GM12801 (cell line): ENCODE data around the gene MPEG1.

Source experiments
- TF ChIP-seq, protein P1 (sequence below): IDR thresholded peaks from one replicate; pipeline ENCODE4 v1.5.1; 2011; ENCODE audit warnings: control low read depth; ENCODE audit not compliant: insufficient read length; ENCODE audit errors: extremely low read depth

The MPEG1 gene

DNA sequence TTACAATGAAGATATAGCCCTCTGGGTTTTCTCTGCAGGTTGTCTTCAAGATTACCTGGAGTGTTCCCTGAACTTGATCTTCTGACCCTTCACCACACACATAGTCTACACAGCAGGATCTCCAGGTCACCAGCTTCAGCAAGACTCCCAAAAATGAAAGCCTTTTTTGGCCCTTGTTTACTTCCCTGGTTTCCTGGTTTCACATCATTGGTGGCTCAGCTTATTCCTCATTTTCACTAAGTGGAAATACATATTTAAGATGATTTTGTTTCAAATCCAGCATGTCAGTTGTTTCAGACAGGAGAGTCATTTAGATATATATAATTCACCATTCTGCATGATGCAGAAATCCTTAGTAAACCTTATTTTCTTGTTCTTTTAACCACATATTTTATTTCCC is 41.6 kb upstream of the MPEG1 start:
- TF ChIP-seq, protein P1, sequence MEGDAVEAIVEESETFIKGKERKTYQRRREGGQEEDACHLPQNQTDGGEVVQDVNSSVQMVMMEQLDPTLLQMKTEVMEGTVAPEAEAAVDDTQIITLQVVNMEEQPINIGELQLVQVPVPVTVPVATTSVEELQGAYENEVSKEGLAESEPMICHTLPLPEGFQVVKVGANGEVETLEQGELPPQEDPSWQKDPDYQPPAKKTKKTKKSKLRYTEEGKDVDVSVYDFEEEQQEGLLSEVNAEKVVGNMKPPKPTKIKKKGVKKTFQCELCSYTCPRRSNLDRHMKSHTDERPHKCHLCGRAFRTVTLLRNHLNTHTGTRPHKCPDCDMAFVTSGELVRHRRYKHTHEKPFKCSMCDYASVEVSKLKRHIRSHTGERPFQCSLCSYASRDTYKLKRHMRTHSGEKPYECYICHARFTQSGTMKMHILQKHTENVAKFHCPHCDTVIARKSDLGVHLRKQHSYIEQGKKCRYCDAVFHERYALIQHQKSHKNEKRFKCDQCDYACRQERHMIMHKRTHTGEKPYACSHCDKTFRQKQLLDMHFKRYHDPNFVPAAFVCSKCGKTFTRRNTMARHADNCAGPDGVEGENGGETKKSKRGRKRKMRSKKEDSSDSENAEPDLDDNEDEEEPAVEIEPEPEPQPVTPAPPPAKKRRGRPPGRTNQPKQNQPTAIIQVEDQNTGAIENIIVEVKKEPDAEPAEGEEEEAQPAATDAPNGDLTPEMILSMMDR: no peak

DNA sequence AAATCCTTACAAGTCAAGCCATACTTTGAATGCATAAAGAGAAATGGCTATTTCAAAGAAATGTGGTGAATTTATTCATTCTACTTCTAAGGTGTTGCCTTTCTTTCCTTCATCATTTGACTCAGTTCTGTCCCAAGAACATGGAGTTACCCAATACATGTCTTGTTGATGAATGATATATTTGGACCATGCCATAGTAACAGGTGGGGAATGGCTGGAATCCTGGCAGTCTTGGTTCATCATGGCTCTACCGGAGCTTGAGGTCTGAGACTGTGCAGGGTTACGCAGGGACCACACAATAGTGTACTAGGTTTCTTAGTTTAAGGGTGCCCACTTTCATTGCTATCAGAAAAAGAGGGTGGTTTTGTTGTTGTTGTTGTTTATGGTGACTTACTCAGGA is 40.3 kb upstream of the MPEG1 start:
- TF ChIP-seq, protein P1: no peak

DNA sequence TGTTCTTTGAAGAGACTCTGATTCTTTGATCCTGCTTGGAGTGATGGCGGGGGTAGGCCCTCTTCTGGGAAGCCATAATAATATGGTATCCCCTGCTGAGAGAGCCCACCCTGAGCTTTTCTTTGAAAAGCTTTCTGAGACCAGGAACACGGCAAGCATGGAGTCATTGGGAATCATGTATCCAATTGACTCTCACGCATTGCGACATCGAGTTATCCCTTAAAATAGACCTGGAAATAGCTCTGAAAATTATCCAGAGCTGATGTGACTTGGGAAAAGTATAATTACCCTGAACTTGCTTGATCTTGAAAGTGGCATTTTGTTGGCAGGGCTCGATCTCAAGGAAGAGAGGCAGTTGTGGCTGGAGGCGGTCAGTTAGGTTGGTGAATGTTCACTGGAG is 36.8 kb upstream of the MPEG1 start:
- TF ChIP-seq, protein P1: no peak

DNA sequence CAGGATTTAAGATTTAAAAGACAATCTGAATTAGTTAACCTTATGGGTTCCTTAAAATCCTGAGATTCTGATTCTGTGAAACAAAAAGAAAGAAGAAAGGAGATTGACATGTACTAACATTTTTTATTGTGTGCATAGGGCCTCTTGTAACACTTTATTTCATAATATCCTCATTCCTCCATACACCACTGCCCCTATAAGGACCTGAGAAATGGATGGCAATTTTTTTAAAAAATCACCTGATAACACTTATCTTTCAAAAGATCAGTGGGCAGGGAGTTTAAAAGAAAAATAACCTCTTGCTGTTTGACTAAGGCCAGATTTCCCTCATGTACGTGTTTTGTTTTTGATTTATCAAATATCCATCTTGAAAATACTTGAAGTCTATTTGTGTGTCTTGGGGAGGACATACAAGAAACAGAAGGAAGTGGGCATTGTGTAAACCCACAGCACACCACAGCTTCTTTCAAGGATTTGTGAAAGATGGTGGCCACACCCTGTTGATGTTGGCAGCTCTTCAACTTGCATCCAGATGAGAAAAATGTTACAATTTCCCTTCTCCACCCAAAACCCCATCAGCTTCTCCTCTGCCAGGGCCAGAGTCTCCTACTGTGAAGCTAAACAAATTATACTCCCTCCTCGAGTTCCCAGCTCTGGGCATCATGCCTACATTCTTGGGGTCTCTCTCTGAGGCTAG is 35.0 kb upstream of the MPEG1 start:
- TF ChIP-seq, protein P1: no peak

DNA sequence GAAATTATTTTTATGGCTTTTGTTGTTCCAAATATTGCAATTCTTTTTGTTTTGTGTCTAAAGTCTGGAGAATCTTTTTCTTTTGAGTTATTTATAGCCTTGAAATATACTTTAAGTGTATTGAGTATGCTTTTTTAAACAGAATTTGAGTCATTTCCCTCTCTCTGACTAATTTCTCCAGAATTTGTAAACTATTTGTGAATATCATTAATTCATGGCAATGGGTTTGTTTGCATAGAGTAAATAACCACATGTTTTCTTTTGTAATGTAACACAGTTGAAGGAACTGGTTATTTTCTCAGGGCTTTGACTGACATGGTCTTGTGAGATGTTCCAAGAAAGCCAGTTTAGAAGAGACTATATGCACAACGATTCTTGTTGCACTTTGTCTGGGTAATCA is 30.9 kb upstream of the MPEG1 start:
- TF ChIP-seq, protein P1: no peak

DNA sequence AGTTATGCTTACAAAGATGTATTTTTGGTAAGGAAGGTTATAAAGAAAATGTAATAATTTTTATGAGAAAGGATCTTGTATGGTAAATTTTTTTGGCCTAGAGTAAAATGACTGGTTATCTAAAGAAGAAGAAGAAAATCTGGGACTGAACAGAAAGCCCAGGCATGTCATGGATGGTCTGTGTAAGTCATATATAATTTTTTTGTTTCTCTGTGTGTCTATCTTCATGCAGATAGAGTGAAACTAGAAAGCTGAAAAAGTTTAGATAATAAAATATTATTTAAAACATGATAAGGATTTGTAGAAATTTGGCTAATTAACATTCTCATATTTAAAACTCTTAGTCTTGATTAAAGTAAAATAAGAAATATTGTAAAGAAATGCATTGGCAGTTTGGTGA is 27.6 kb upstream of the MPEG1 start:
- TF ChIP-seq, protein P1: no peak

DNA sequence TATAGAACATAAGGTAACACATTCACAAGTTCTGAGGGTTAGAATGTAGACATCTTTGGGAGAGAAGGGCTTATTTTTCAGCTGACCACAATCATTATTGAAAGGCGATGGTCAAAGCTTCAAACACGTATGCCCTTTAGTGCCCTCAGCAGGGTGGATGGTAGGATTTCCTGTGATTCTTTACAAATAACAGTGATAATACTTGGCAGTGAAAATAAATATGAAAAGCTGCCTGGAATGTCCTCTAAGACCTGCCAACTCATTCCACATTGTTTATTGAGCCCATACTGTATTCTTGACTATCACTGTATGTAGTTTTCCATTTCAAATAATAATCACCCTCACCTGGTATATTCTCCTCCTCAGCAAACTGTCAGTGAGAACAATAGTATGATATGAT is 13.7 kb upstream of the MPEG1 start:
- TF ChIP-seq, protein P1: no peak
